A549 (cell line): ENCODE measurements around the gene ATP5ME.

Source experiments
- CTCF ChIP-seq: fragments of >200 bp; sonication (Bioruptor Twin); formaldehyde crosslinking; IDR thresholded peaks from 3 replicates; pipeline ENCODE4 v1.5.1; 2016
- EP300 ChIP-seq, 2 experiments: fragments of >200 bp; sonication (Bioruptor Twin); formaldehyde crosslinking; IDR thresholded peaks; 2 replicates in 1 of 2; 3 replicates in 1 of 2; pipeline ENCODE4 v1.6.1; 2016 to 2017
- HMGXB4 ChIP-seq: fragments of 250-450 bp; sonication (Bioruptor Pico); IDR thresholded peaks from 2 replicates; pipeline ENCODE4 v1.5.0; 2021; ENCODE audit warnings: mild to moderate bottlenecking, moderate library complexity, borderline replicate concordance
- KDM1A ChIP-seq: fragments of 200-600 bp; sonication (generic); IDR thresholded peaks from 2 replicates; pipeline ENCODE4 v1.6.1; 2016; ENCODE audit warnings: low read depth, mild to moderate bottlenecking
- KDM5A ChIP-seq: fragments of 200-600 bp; sonication (generic); IDR thresholded peaks from 2 replicates; pipeline ENCODE4 v1.6.1; 2016; ENCODE audit warnings: antibody characterized with exemption, mild to moderate bottlenecking
- MAX ChIP-seq: IDR thresholded peaks from 2 replicates; pipeline ENCODE4 v1.6.1; 2012
- NFE2L2 ChIP-seq: fragments of 150-350 bp; conservative IDR thresholded peaks from 2 replicates; pipeline ENCODE4 v1.6.1; 2014; ENCODE audit warnings: low read length
- RAD21 ChIP-seq, 2 experiments: fragments of >200 bp in 1 of 2; sonication (Bioruptor Twin) in 1 of 2; formaldehyde crosslinking in 1 of 2; IDR thresholded peaks in 1 of 2; conservative IDR thresholded peaks in 1 of 2; 2 replicates in 1 of 2; 3 replicates in 1 of 2; pipeline ENCODE4 v1.6.1; 2012 to 2018; ENCODE audit warnings: inconsistent platforms in 1 of 2
- RFX5 ChIP-seq: fragments of 450-650 bp; IDR thresholded peaks from 2 replicates; pipeline ENCODE4 v1.7.1; 2014; ENCODE audit warnings: antibody characterized with exemption, mild to moderate bottlenecking, moderate library complexity
- SMC3 ChIP-seq: fragments of >200 bp; sonication (Bioruptor Twin); formaldehyde crosslinking; IDR thresholded peaks from 3 replicates; pipeline ENCODE4 v1.6.1; 2018; ENCODE audit warnings: inconsistent platforms

GRCh38 chr4:632926-633325, 41.1 kb downstream of the ATP5ME start:
- no peak for TF ChIP-seq KDM1A
- TF ChIP-seq CTCF: no peak
- TF ChIP-seq NFE2L2: no peak
- no peak for TF ChIP-seq RFX5
- no peak for TF ChIP-seq EP300 (IDR thresholded peaks at IDR 0.05)
- no peak for TF ChIP-seq HMGXB4 (CRISPR knock-in tag)
- TF ChIP-seq KDM5A: no peak
- no peak for TF ChIP-seq RAD21 (conservative IDR thresholded peaks at IDR 0.05 in 1 of 2, IDR thresholded peaks at IDR 0.05 in 1 of 2)
- TF ChIP-seq SMC3: no peak
- TF ChIP-seq MAX: no peak
